Prostate gland (tissue), 2 donors: Measurements from ENCODE around the gene REV3L. TPM values are rescaled to one million over a fixed set of nuclear protein-coding genes. Genes with fewer than 3 reads are reported as not detected.

ENCODE experiments used
- DNase-seq: peaks from one replicate; pipeline ENCODE4 v3.0.0-alpha.2; 2019; ENCODE audit warnings: low spot score
- H3K27ac ChIP-seq, 2 donors: fragments of 200-600 bp; sonication (generic); 2 replicates each; pipeline ENCODE4 v1.5.1; 2017 to 2019
- H3K27me3 ChIP-seq: fragments of 200-600 bp; sonication (generic); replicated peaks from 2 replicates; pipeline ENCODE4 v1.5.1; 2019; ENCODE audit not compliant: insufficient read depth
- H3K36me3 ChIP-seq, 2 donors: fragments of 200-600 bp; sonication (generic); 1 replicate in 1 of 2; 2 replicates in 1 of 2; pipeline versions ENCODE4 v1.5.1 to v1.8.1; 2017 to 2019
- H3K4me1 ChIP-seq: fragments of 200-600 bp; sonication (generic); replicated peaks from 2 replicates; pipeline ENCODE4 v1.5.1; 2019
- H3K4me3 ChIP-seq, 2 donors: fragments of 200-600 bp; sonication (generic); 2 replicates each; pipeline ENCODE4 v1.5.1; 2017 to 2019
- H3K9me3 ChIP-seq: fragments of 200-600 bp; sonication (generic); 2 replicates; pipeline ENCODE4 v1.5.1; 2017
- CTCF ChIP-seq, 4 experiments: fragments of 200-600 bp in 2 of 4; fragments of 450-650 bp in 2 of 4; sonication (generic) in 2 of 4; IDR thresholded peaks; 1 replicate in 3 of 4; 2 replicates in 1 of 4; pipeline ENCODE4 v1.5.1; 2016 to 2019; ENCODE audit warnings: antibody characterized with exemption in 4 of 4, mild to moderate bottlenecking in 2 of 4, moderate library complexity in 2 of 4
- POLR2A ChIP-seq: fragments of 450-650 bp; IDR thresholded peaks from one replicate; pipeline ENCODE4 v1.6.1; 2016; ENCODE audit warnings: antibody characterized with exemption, mild to moderate bottlenecking
- POLR2AphosphoS5 ChIP-seq: sonication (generic); formaldehyde crosslinking; IDR thresholded peaks from one replicate; pipeline ENCODE4 v1.6.1; 2017; ENCODE audit warnings: antibody characterized with exemption
- WGBS: methylation state at CpG from one replicate; pipeline ENCODE4 v1.1.5; 2018; 5-methylcytosine and 5-hydroxymethylcytosine counted together
- intact Hi-C: fragments of 100-400 bp; cut with DNase I; formaldehyde crosslinking; loops from one replicate; pipeline ENCODE4 v1.14.2; 2022
- total RNA-seq, 2 donors: library from RNA; depleted of rRNA; stranded (reverse); fragments of >200 nt; gene quantifications; one replicate each; pipeline ENCODE4 v1.1.0, GENCODE V29; 2016

The REV3L gene
- total RNA-seq, 2 donors from 2014 or later, result 20.0 to 44.2 TPM

- intact Hi-C loops, result loop anchor here (5.0 to 10.0 kb wide), 4 partner anchors 70 to 393 kb away; partner anchors contain the start of gene FYN
- H3K4me3 ChIP-seq, result peak overlapping the region; percentile 89 to 92
- peak overlapping the region; percentile 99 to 100 for H3K27ac ChIP-seq
- no peaks in the 10 kb centered on the region for H3K9me3 ChIP-seq
- TF ChIP-seq POLR2A (no peak), CTCF (IDR thresholded peaks at IDR 0.05) (no peak), POLR2AphosphoS5 (no peak)
- DNase-seq, result no peak
- WGBS, result 4% methylated on average over 8 of the region's 8 CpGs
- no peaks in the 10 kb centered on the region for H3K36me3 ChIP-seq
- peaks cover 2% of the 10 kb centered on the region for H3K4me1 ChIP-seq
- H3K27me3 ChIP-seq, result no peaks in the 10 kb centered on the region
Measured at GRCh38 chr6:111481836-111482187, 1.2 kb downstream of the REV3L start.

- WGBS, result 21% methylated on average over 6 of the region's 6 CpGs
- intact Hi-C loops, result loop anchor here (5.0 to 10.0 kb wide), 4 partner anchors 71 to 394 kb away; partner anchors contain the start of gene FYN
Measured at GRCh38 chr6:111480988-111481822, 1.8 kb downstream of the REV3L start.

GRCh38 chr6:111478749-111479148, 4.3 kb downstream of the REV3L start:
- no peaks in the 10 kb centered on the region for H3K36me3 ChIP-seq

More at GRCh38 chr6:111480988-111481822, 1.8 kb downstream of the REV3L start:
- Histone ChIP-seq H3K27me3 (no peaks in the 10 kb centered on the region), H3K4me1 (peaks cover 2% of the 10 kb centered on the region), H3K27ac (peak overlapping the region; percentile 99 to 100), H3K36me3 (no peaks in the 10 kb centered on the region), H3K4me3 (peak overlapping the region; percentile 89 to 92), H3K9me3 (no peaks in the 10 kb centered on the region)
- DNase-seq, result no peak
- TF ChIP-seq POLR2AphosphoS5 (no peak), POLR2A (no peak), CTCF (IDR thresholded peaks at IDR 0.05) (no peak)

GRCh38 chr6:111478064-111478476, 4.9 kb downstream of the REV3L start:
- DNase-seq, result no peak
- no peak for TF ChIP-seq CTCF (IDR thresholded peaks at IDR 0.05)
- no peak for TF ChIP-seq POLR2AphosphoS5
- Histone ChIP-seq H3K9me3 (no peaks in the 10 kb centered on the region), H3K27ac (no peak overlapping the region), H3K4me3 (no peak overlapping the region), H3K27me3 (no peaks in the 10 kb centered on the region), H3K4me1 (no peaks in the 10 kb centered on the region), H3K36me3 (no peaks in the 10 kb centered on the region)
- intact Hi-C loops, result loop anchor here (5.0 kb wide), 3 partner anchors 56 to 221 kb away; a partner anchor contains a TSS
- 29% methylated on average over 3 of the region's 3 CpGs for WGBS

More at GRCh38 chr6:111478749-111479148, 4.3 kb downstream of the REV3L start:
- Histone ChIP-seq H3K27ac (peak overlapping the region; percentile 0 to 32), H3K9me3 (no peaks in the 10 kb centered on the region), H3K4me3 (no peak overlapping the region), H3K4me1 (no peaks in the 10 kb centered on the region), H3K27me3 (no peaks in the 10 kb centered on the region)
- DNase-seq, result no peak
- intact Hi-C loops, result loop anchor here (5.0 kb wide), 3 partner anchors 56 to 221 kb away; a partner anchor contains a TSS
- WGBS, result 9% methylated on average over 1 of the region's 1 CpG
- TF ChIP-seq CTCF (IDR thresholded peaks at IDR 0.05), result peak in 3 of 4 experiments; percentile 34 to 61 (median 51)
- TF ChIP-seq POLR2A, result no peak
- peak; percentile 54 for TF ChIP-seq POLR2AphosphoS5
